ENCODE results near the gene IL1RAP. TPM values are rescaled to one million over a fixed set of nuclear protein-coding genes. Genes with fewer than 3 reads are reported as not detected.

IL1RAP gene
- total and polyA plus RNA-seq, 2 experiments from 2014 or later: 3.6 to 5.0 TPM

DNA sequence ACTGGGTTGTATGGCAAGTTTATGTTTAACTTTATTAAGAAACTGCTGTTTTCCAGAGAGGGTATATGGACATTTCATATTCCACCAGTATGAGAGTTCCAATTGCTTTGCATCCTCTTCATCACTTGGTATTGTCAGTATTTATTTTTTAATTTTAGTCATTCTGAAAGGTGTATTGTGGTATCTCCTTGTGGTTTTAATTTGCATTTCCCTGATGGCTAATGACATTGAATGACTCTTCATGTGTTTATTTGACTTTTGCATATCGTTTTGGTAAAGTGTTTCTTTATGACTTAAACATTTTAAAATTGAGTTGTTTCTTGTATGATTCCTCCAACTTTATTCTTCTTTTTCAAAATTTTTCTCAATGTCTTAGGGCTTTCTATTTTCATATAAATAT lies 44.4 kb downstream of the IL1RAP start (continued):
- TF ChIP-seq, protein P1, sequence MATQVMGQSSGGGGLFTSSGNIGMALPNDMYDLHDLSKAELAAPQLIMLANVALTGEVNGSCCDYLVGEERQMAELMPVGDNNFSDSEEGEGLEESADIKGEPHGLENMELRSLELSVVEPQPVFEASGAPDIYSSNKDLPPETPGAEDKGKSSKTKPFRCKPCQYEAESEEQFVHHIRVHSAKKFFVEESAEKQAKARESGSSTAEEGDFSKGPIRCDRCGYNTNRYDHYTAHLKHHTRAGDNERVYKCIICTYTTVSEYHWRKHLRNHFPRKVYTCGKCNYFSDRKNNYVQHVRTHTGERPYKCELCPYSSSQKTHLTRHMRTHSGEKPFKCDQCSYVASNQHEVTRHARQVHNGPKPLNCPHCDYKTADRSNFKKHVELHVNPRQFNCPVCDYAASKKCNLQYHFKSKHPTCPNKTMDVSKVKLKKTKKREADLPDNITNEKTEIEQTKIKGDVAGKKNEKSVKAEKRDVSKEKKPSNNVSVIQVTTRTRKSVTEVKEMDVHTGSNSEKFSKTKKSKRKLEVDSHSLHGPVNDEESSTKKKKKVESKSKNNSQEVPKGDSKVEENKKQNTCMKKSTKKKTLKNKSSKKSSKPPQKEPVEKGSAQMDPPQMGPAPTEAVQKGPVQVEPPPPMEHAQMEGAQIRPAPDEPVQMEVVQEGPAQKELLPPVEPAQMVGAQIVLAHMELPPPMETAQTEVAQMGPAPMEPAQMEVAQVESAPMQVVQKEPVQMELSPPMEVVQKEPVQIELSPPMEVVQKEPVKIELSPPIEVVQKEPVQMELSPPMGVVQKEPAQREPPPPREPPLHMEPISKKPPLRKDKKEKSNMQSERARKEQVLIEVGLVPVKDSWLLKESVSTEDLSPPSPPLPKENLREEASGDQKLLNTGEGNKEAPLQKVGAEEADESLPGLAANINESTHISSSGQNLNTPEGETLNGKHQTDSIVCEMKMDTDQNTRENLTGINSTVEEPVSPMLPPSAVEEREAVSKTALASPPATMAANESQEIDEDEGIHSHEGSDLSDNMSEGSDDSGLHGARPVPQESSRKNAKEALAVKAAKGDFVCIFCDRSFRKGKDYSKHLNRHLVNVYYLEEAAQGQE (IDR thresholded peaks at IDR 0.05; ENCODE audit: unreplicated experiment): no peak
- no peak for TF ChIP-seq STAT1 (IDR thresholded peaks at IDR 0.05; ENCODE audit: unreplicated experiment)
- no peak for TF ChIP-seq ZNF114 (CRISPR knock-in tag; IDR thresholded peaks at IDR 0.05)
- no peak for TF ChIP-seq POLR2AphosphoS5 (IDR thresholded peaks at IDR 0.05; ENCODE audit: low read depth)
- no peak for TF ChIP-seq EZH2 (IDR thresholded peaks at IDR 0.05; ENCODE audit: low read depth, unreplicated experiment)
- no peak for TF ChIP-seq CREB1 (CRISPR knock-in tag; IDR thresholded peaks at IDR 0.05; ENCODE audit: low read depth)
- TF ChIP-seq ZNF331 (CRISPR knock-in tag; IDR thresholded peaks at IDR 0.05; ENCODE audit: low read depth): no peak
- TF ChIP-seq NANOG (IDR thresholded peaks at IDR 0.05; ENCODE audit: borderline replicate concordance): no peak

DNA sequence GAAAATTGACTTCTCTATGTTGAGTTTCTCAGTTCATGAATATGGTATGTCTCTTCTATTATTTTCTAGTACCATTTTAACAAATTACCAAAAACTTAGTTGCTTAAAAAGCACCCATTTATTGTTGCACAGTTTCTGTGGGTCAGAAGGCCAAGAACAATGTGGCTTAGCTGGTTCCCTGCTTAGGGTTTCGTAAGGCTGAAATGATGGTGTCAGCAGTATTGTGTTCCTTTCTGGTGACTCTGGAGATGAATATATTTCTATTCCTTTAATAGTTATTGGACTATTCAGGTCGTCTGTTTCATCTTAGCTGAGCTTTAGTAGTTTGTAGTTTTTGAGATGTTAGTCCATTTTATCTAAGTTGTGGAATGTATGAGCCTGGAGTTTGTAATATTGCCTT lies 44.9 kb downstream of the IL1RAP start:
- H3K4me3 ChIP-seq: no peak overlapping the region
- no peak for DNase-seq (ENCODE audit: low spot score)
- no peak overlapping the region for H3K27ac ChIP-seq (ENCODE audit: low read depth)
- H3K4me3 Mint-ChIP-seq: no peak overlapping the region
- no peaks in the 10 kb centered on the region for H3K9me2 ChIP-seq (ENCODE audit: insufficient read depth)
- H3F3A ChIP-seq (replicated peaks; ENCODE audit: low read depth): no peaks in the 10 kb centered on the region
- H3K79me2 ChIP-seq (replicated peaks; ENCODE audit: insufficient read depth): no peaks in the 10 kb centered on the region
- H3K27ac Mint-ChIP-seq: no peak overlapping the region
- no peaks in the 10 kb centered on the region for H3K9me3 Mint-ChIP-seq
- no peak overlapping the region for H3K4me2 ChIP-seq
- no peaks in the 10 kb centered on the region for H3K36me3 ChIP-seq (ENCODE audit: insufficient read depth)
- H4K20me1 ChIP-seq (replicated peaks; ENCODE audit: insufficient read depth): no peaks in the 10 kb centered on the region
- ATAC-seq: no peak
- no peaks in the 10 kb centered on the region for H3K27me3 ChIP-seq (ENCODE audit: insufficient read depth)
- peaks cover 5% of the 10 kb centered on the region for H3K27me3 Mint-ChIP-seq (ENCODE audit: insufficient read depth, low read depth, poor library complexity)
- H3K4me1 Mint-ChIP-seq: peaks cover 24% of the 10 kb centered on the region
- H2AFZ ChIP-seq: no peak overlapping the region
- H3K4me1 ChIP-seq (ENCODE audit: insufficient read depth): peaks cover 13% of the 10 kb centered on the region
- H3K36me3 Mint-ChIP-seq (ENCODE audit: low read depth): no peaks in the 10 kb centered on the region
- TF ChIP-seq CREB1 (CRISPR knock-in tag; IDR thresholded peaks at IDR 0.05; ENCODE audit: low read depth) (no peak), EZH2phosphoT487 (IDR thresholded peaks at IDR 0.05; ENCODE audit: unreplicated experiment) (no peak), POLR2AphosphoS5 (IDR thresholded peaks at IDR 0.05; ENCODE audit: low read depth) (no peak), EZH2 (IDR thresholded peaks at IDR 0.05; ENCODE audit: low read depth, unreplicated experiment) (no peak), ZNF114 (CRISPR knock-in tag; IDR thresholded peaks at IDR 0.05) (no peak)
- TF ChIP-seq, protein P2, sequence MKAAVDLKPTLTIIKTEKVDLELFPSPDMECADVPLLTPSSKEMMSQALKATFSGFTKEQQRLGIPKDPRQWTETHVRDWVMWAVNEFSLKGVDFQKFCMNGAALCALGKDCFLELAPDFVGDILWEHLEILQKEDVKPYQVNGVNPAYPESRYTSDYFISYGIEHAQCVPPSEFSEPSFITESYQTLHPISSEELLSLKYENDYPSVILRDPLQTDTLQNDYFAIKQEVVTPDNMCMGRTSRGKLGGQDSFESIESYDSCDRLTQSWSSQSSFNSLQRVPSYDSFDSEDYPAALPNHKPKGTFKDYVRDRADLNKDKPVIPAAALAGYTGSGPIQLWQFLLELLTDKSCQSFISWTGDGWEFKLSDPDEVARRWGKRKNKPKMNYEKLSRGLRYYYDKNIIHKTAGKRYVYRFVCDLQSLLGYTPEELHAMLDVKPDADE (IDR thresholded peaks at IDR 0.05): no peak
- TF ChIP-seq, protein P1 (IDR thresholded peaks at IDR 0.05; ENCODE audit: unreplicated experiment): no peak
- TF ChIP-seq, protein P3, sequence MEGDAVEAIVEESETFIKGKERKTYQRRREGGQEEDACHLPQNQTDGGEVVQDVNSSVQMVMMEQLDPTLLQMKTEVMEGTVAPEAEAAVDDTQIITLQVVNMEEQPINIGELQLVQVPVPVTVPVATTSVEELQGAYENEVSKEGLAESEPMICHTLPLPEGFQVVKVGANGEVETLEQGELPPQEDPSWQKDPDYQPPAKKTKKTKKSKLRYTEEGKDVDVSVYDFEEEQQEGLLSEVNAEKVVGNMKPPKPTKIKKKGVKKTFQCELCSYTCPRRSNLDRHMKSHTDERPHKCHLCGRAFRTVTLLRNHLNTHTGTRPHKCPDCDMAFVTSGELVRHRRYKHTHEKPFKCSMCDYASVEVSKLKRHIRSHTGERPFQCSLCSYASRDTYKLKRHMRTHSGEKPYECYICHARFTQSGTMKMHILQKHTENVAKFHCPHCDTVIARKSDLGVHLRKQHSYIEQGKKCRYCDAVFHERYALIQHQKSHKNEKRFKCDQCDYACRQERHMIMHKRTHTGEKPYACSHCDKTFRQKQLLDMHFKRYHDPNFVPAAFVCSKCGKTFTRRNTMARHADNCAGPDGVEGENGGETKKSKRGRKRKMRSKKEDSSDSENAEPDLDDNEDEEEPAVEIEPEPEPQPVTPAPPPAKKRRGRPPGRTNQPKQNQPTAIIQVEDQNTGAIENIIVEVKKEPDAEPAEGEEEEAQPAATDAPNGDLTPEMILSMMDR (conservative IDR thresholded peaks at IDR 0.05; ENCODE audit: low read depth in 2 of 2): no peak
